ENCODE data around the gene PSMD8. TPM values are rescaled to one million over a fixed set of nuclear protein-coding genes. Genes with fewer than 3 reads are reported as not detected.

The PSMD8 gene
- total RNA-seq, 4 donors from 2014 or later = 819 to 1,400 (median 1,309) TPM

GRCh38 chr19:38367041-38367440 is 7.3 kb upstream of the PSMD8 start:
- no peak for ATAC-seq
- intact Hi-C loops (cut with DNase I; ENCODE audit: low total_unique reads) = no loop called here
- DNase-seq = no peak
- H3K36me3 ChIP-seq = no peaks in the 10 kb centered on the region
- in situ Hi-C loops (cut with MboI; ENCODE audit: low sequenced_read_pairs in 4 of 4) = no loop called here
- H3K4me1 ChIP-seq = peaks cover 4 to 5% of the 10 kb centered on the region in 2 donors
- no peak overlapping the region for H3K4me3 ChIP-seq
- peaks cover 0 to 10% (median 0%) of the 10 kb centered on the region in 3 donors for H3K27me3 ChIP-seq
- TF ChIP-seq CTCF (IDR thresholded peaks at IDR 0.05 in 4 of 5, conservative IDR thresholded peaks at IDR 0.05 in 1 of 5) (no peak), POLR2A (IDR thresholded peaks at IDR 0.05) (no peak)
- no peak overlapping the region for H3K27ac ChIP-seq
- H3K9me3 ChIP-seq = no peaks in the 10 kb centered on the region

GRCh38 chr19:38369584-38369983 is 4.8 kb upstream of the PSMD8 start:
- no peak overlapping the region for H3K4me3 ChIP-seq
- no peaks in the 10 kb centered on the region for H3K36me3 ChIP-seq
- H3K27ac ChIP-seq = no peak overlapping the region
- no peaks in the 10 kb centered on the region for H3K9me3 ChIP-seq
- ATAC-seq = no peak
- TF ChIP-seq POLR2A (IDR thresholded peaks at IDR 0.05) = no peak
- no peak for TF ChIP-seq CTCF (IDR thresholded peaks at IDR 0.05 in 4 of 5, conservative IDR thresholded peaks at IDR 0.05 in 1 of 5)
- in situ Hi-C loops (cut with MboI; ENCODE audit: low sequenced_read_pairs in 4 of 4) (no loop called here), intact Hi-C loops (cut with DNase I; ENCODE audit: low total_unique reads) (no loop called here)
- no peaks in the 10 kb centered on the region for H3K4me1 ChIP-seq
- no peak for DNase-seq
- peaks cover 0 to 9% (median 0%) of the 10 kb centered on the region in 3 donors for H3K27me3 ChIP-seq

- Histone ChIP-seq H3K27me3 (peaks cover 0 to 4% (median 0%) of the 10 kb centered on the region in 3 donors), H3K9me3 (no peaks in the 10 kb centered on the region), H3K4me1 (peaks cover 0 to under 1% of the 10 kb centered on the region in 2 donors), H3K4me3 (no peak overlapping the region), H3K36me3 (no peaks in the 10 kb centered on the region), H3K27ac (no peak overlapping the region)
- TF ChIP-seq CTCF (IDR thresholded peaks at IDR 0.05 in 4 of 5, conservative IDR thresholded peaks at IDR 0.05 in 1 of 5) (no peak), POLR2A (IDR thresholded peaks at IDR 0.05) (no peak)
- no peak for DNase-seq
- ATAC-seq = no peak
- intact Hi-C loops (cut with DNase I; ENCODE audit: low total_unique reads) (loop anchor here (10.0 kb wide), 2 partner anchors 1035 to 1915 kb away; partner anchors contain the start of genes AKT2 and ZFP36), in situ Hi-C loops (cut with MboI; ENCODE audit: low sequenced_read_pairs in 4 of 4) (no loop called here)
Measured at GRCh38 chr19:38370299-38370698, 4.1 kb upstream of the PSMD8 start.

- peaks cover 0 to under 1% (median 0%) of the 10 kb centered on the region in 3 donors for H3K27me3 ChIP-seq
- ATAC-seq (no peak), DNase-seq (no peak)
- no peaks in the 10 kb centered on the region for H3K9me3 ChIP-seq
- intact Hi-C loops (cut with DNase I; ENCODE audit: low total_unique reads) = loop anchor here (10.0 kb wide), 2 partner anchors 1034 to 1914 kb away; partner anchors contain the start of genes AKT2 and ZFP36
- in situ Hi-C loops (cut with MboI; ENCODE audit: low sequenced_read_pairs in 4 of 4) = no loop called here
- no peaks in the 10 kb centered on the region for H3K36me3 ChIP-seq
- no peak overlapping the region for H3K4me3 ChIP-seq
- TF ChIP-seq POLR2A (IDR thresholded peaks at IDR 0.05) (no peak), CTCF (IDR thresholded peaks at IDR 0.05 in 4 of 5, conservative IDR thresholded peaks at IDR 0.05 in 1 of 5) (no peak)
- no peak overlapping the region for H3K27ac ChIP-seq
- peaks cover 4 to 8% of the 10 kb centered on the region in 2 donors for H3K4me1 ChIP-seq
Measured at GRCh38 chr19:38371081-38371480, 3.3 kb upstream of the PSMD8 start.

GRCh38 chr19:38373907-38374331 is 452 bp upstream of the PSMD8 start:
- H3K27me3 ChIP-seq = no peaks in the 10 kb centered on the region
- intact Hi-C loops (cut with DNase I; ENCODE audit: low total_unique reads) (loop anchor here (1.0 to 10.0 kb wide), 3 partner anchors 38 to 1911 kb away; partner anchors contain the start of genes AKT2 and ZFP36), in situ Hi-C loops (cut with MboI; ENCODE audit: low sequenced_read_pairs in 4 of 4) (no loop called here)
- DNase-seq (no peak), ATAC-seq (no peak)
- TF ChIP-seq POLR2A (IDR thresholded peaks at IDR 0.05) (no peak), CTCF (IDR thresholded peaks at IDR 0.05 in 4 of 5, conservative IDR thresholded peaks at IDR 0.05 in 1 of 5) (no peak)
- H3K9me3 ChIP-seq = no peaks in the 10 kb centered on the region
- peaks cover 0 to 22% of the 10 kb centered on the region in 2 donors for H3K36me3 ChIP-seq
- peaks cover 16 to 25% of the 10 kb centered on the region in 2 donors for H3K4me1 ChIP-seq
- H3K4me3 ChIP-seq = peak overlapping the region; percentile 41 to 99 (median 69)
- H3K27ac ChIP-seq = peak overlapping the region; percentile 85 to 100 (median 98)
